Smooth muscle cell (in vitro differentiated cells): ENCODE results near the gene HAUS2. TPM values are rescaled to one million over a fixed set of nuclear protein-coding genes. Genes with fewer than 3 reads are reported as not detected.

Source experiments
- DNase-seq: peaks from one replicate; lab custom pipeline; 2025; ENCODE audit not compliant: unreplicated experiment; lab: John Stamatoyannopoulos, UW
- H2AFZ ChIP-seq: fragments of 200-600 bp; sonication (generic); 2 replicates; pipeline ENCODE4 v1.6.0; 2016; ENCODE audit warnings: antibody characterized with exemption, low read depth, mild to moderate bottlenecking
- H3F3A ChIP-seq: fragments of 200-600 bp; sonication (generic); 2 replicates; pipeline ENCODE4 v1.6.0; 2017; ENCODE audit warnings: antibody characterized with exemption, low read depth
- H3K27ac ChIP-seq: fragments of 200-600 bp; sonication (generic); 2 replicates; pipeline ENCODE4 v1.5.1; 2016; ENCODE audit warnings: low read depth, mild to moderate bottlenecking
- H3K27me3 ChIP-seq: fragments of 200-600 bp; sonication (generic); 2 replicates; pipeline ENCODE4 v1.6.1; 2016; ENCODE audit warnings: low read depth, mild to moderate bottlenecking
- H3K36me3 ChIP-seq: fragments of 200-600 bp; sonication (generic); 2 replicates; pipeline ENCODE4 v1.5.1; 2016; ENCODE audit warnings: low read depth
- H3K4me1 ChIP-seq: fragments of 200-600 bp; sonication (generic); 2 replicates; pipeline ENCODE4 v1.5.1; 2016; ENCODE audit warnings: low read depth
- H3K4me2 ChIP-seq: fragments of 200-600 bp; sonication (generic); 2 replicates; pipeline ENCODE4 v1.6.0; 2016; ENCODE audit warnings: mild to moderate bottlenecking
- H3K4me3 ChIP-seq: fragments of 200-600 bp; sonication (generic); 2 replicates; pipeline ENCODE4 v1.5.1; 2016; ENCODE audit warnings: mild to moderate bottlenecking
- H3K79me2 ChIP-seq: fragments of 200-600 bp; sonication (generic); 2 replicates; pipeline ENCODE4 v1.6.0; 2016; ENCODE audit warnings: low read depth, mild to moderate bottlenecking
- H3K9ac ChIP-seq: fragments of 200-600 bp; sonication (generic); 2 replicates; pipeline ENCODE4 v1.6.0; 2016; ENCODE audit warnings: low read depth
- H3K9me3 ChIP-seq: fragments of 200-600 bp; sonication (generic); replicated peaks from 2 replicates; pipeline ENCODE4 v1.5.1; 2016; ENCODE audit warnings: low read depth
- H4K20me1 ChIP-seq: fragments of 200-600 bp; sonication (generic); 2 replicates; pipeline ENCODE4 v1.6.0; 2016; ENCODE audit warnings: low read depth
- CTCF ChIP-seq: fragments of 200-600 bp; sonication (generic); IDR thresholded peaks from 2 replicates; pipeline ENCODE4 v1.5.1; 2017; ENCODE audit warnings: borderline replicate concordance, mild to moderate bottlenecking, antibody characterized with exemption; ENCODE audit not compliant: insufficient read depth, poor library complexity, severe bottlenecking
- WGBS: methylation state at CpG from one replicate; pipeline ENCODE4 v1.1.7; 2016; ENCODE audit warnings: low lambda C conversion rate; 5-methylcytosine and 5-hydroxymethylcytosine counted together
- polyA plus RNA-seq: library from polyadenylated mRNA; unstranded; fragments of >200 nt; fragmentation: Nextera tagmentation; extraction: Ambion mirVana; gene quantifications from 2 replicates; pipeline ENCODE4 v1.2.1, GENCODE V29; 2016
- total RNA-seq: library from RNA; depleted of rRNA; stranded (reverse); fragments of >200 nt; gene quantifications from 2 replicates; pipeline ENCODE4 v1.2.3, GENCODE V29; 2014

Gene HAUS2
- total and polyA plus RNA-seq, 2 experiments from 2014 or later: 18.4 to 88.4 TPM

- no peaks in the 10 kb centered on the region for H3K27me3 ChIP-seq
- no peak overlapping the region for H3K27ac ChIP-seq
- no peak for TF ChIP-seq CTCF
- H3K4me2 ChIP-seq: no peak overlapping the region
- H3K9ac ChIP-seq: no peak overlapping the region
- no peak overlapping the region for H2AFZ ChIP-seq
- peaks cover 61% of the 10 kb centered on the region for H4K20me1 ChIP-seq
- peaks cover 5% of the 10 kb centered on the region for H3K36me3 ChIP-seq
- peaks cover 46% of the 10 kb centered on the region for H3K79me2 ChIP-seq
- H3K4me1 ChIP-seq: no peaks in the 10 kb centered on the region
- no peaks in the 10 kb centered on the region for H3K9me3 ChIP-seq
- H3K4me3 ChIP-seq: no peak overlapping the region
- no peaks in the 10 kb centered on the region for H3F3A ChIP-seq
- no peak for DNase-seq
- 95% methylated on average over 4 of the region's 4 CpGs for WGBS
These were observed 38.2 kb upstream of the HAUS2 start for GRCh38 chr15:42510258-42511006.

- Histone ChIP-seq H3K4me2 (no peak overlapping the region), H3K4me3 (no peak overlapping the region)
These were observed 37.6 kb upstream of the HAUS2 start for GRCh38 chr15:42511007-42511391.

GRCh38 chr15:42523331-42523730, 25.3 kb upstream of the HAUS2 start:
- WGBS: 85% methylated on average over 2 of the region's 2 CpGs

More at GRCh38 chr15:42511007-42511391, 37.6 kb upstream of the HAUS2 start:
- Histone ChIP-seq H3K27ac (no peak overlapping the region), H4K20me1 (peaks cover 56% of the 10 kb centered on the region), H3F3A (no peaks in the 10 kb centered on the region), H3K9me3 (no peaks in the 10 kb centered on the region), H2AFZ (no peak overlapping the region), H3K4me1 (no peaks in the 10 kb centered on the region), H3K36me3 (peaks cover 8% of the 10 kb centered on the region), H3K27me3 (no peaks in the 10 kb centered on the region), H3K79me2 (peaks cover 42% of the 10 kb centered on the region), H3K9ac (no peak overlapping the region)
- 77% methylated on average over 4 of the region's 4 CpGs for WGBS
- DNase-seq: no peak
- TF ChIP-seq CTCF: no peak

More at GRCh38 chr15:42523331-42523730, 25.3 kb upstream of the HAUS2 start:
- DNase-seq: no peak
- Histone ChIP-seq H3K36me3 (peaks cover 4% of the 10 kb centered on the region), H4K20me1 (no peaks in the 10 kb centered on the region), H3K4me3 (no peak overlapping the region), H3K9ac (no peak overlapping the region), H3K4me1 (no peaks in the 10 kb centered on the region), H3K4me2 (no peak overlapping the region), H3K9me3 (no peaks in the 10 kb centered on the region), H3K27ac (no peak overlapping the region), H3K27me3 (no peaks in the 10 kb centered on the region), H3K79me2 (peaks cover 3% of the 10 kb centered on the region), H2AFZ (no peak overlapping the region), H3F3A (no peaks in the 10 kb centered on the region)
- no peak for TF ChIP-seq CTCF
